Thymus (tissue), 11 donors: ENCODE data around the gene LARP1B. TPM values are rescaled to one million over a fixed set of nuclear protein-coding genes. Genes with fewer than 3 reads are reported as not detected.

ENCODE experiments used
- DNase-seq, 9 donors: peaks; one replicate each; pipeline ENCODE4 v3.0.0-alpha.2; 2013; ENCODE audit warnings: low spot score in 9 of 9, low read depth in 6 of 9, missing footprints in 1 of 9
- H3K27ac ChIP-seq, 2 donors: one replicate each; pipeline ENCODE4 v1.5.1; 2013; ENCODE audit warnings: control low read depth in 1 of 2, low read depth in 1 of 2, low read length in 1 of 2, mild to moderate bottlenecking in 1 of 2, moderate library complexity in 1 of 2
- H3K27me3 ChIP-seq, 2 donors: one replicate each; pipeline ENCODE4 v1.5.1; 2013; ENCODE audit warnings: low read length in 1 of 2; ENCODE audit not compliant: control insufficient read depth in 2 of 2, insufficient read depth in 1 of 2
- H3K36me3 ChIP-seq, 2 donors: one replicate each; pipeline ENCODE4 v1.5.1; 2013; ENCODE audit warnings: low read length in 1 of 2, mild to moderate bottlenecking in 1 of 2, moderate library complexity in 1 of 2; ENCODE audit not compliant: control insufficient read depth in 2 of 2, insufficient read depth in 2 of 2
- H3K4me1 ChIP-seq, 2 donors: one replicate each; pipeline ENCODE4 v1.5.1; 2013; ENCODE audit warnings: low read length in 2 of 2; ENCODE audit not compliant: control insufficient read depth in 2 of 2, insufficient read depth in 2 of 2
- H3K4me3 ChIP-seq, 2 donors: one replicate each; pipeline ENCODE4 v1.5.1; 2013; ENCODE audit warnings: low read length in 2 of 2, control low read depth in 1 of 2, mild to moderate bottlenecking in 1 of 2
- H3K9me3 ChIP-seq, 2 donors: one replicate each; pipeline ENCODE4 v1.5.1; 2013; ENCODE audit warnings: low read length in 1 of 2, mild to moderate bottlenecking in 1 of 2; ENCODE audit not compliant: control insufficient read depth in 2 of 2, insufficient read depth in 1 of 2
- WGBS: extraction: QIAGEN DNeasy Blood & Tissue Kit; methylation state at CpG from one replicate; pipeline ENCODE4 v1.1.7; 2013; 5-methylcytosine and 5-hydroxymethylcytosine counted together
- polyA plus RNA-seq: library from polyadenylated mRNA; stranded (reverse); fragments of 200-250 nt; gene quantifications from one replicate; pipeline ENCODE4 v1.2.3, GENCODE V29; 2013
- total RNA-seq: library from RNA; stranded (reverse); fragments of 120-200 nt; gene quantifications from one replicate; pipeline ENCODE4 v1.2.4, GENCODE V29; 2013
- donor health status: healthy.

LARP1B gene
- total and polyA plus RNA-seq, 2 donors, result 12.5 to 16.5 TPM

DNA sequence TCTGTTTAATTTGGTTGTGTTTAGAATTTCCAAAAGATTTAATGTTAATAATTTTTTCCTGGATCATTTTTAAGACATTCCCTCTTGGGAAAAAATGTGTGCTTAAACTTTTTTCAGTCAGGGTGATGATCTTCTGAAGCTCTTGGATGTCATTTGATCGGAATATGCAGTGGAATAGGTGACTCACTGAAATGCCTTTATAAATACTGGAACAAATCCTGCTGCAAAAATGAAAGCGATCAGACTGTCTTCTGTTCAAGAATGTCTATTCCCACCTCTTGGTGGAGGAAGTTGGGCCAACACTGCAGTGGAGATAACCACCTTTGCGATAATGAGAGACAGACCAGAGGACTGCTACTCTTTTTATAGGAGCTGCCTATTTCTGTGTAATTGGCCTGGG is 46.7 kb downstream of the LARP1B start:
- Histone ChIP-seq H3K36me3 (peaks cover 3 to 7% of the 10 kb centered on the region in 2 donors), H3K4me3 (no peak overlapping the region), H3K27ac (no peak overlapping the region), H3K4me1 (no peaks in the 10 kb centered on the region), H3K9me3 (no peaks in the 10 kb centered on the region), H3K27me3 (no peaks in the 10 kb centered on the region)
- DNase-seq, result no peak
- 99% methylated on average over 3 of the region's 3 CpGs for WGBS

- Histone ChIP-seq H3K9me3 (no peaks in the 10 kb centered on the region), H3K27ac (no peak overlapping the region), H3K27me3 (no peaks in the 10 kb centered on the region), H3K4me1 (no peaks in the 10 kb centered on the region), H3K36me3 (peaks cover 0 to 6% of the 10 kb centered on the region in 2 donors), H3K4me3 (no peak overlapping the region)
- 81% methylated on average over 3 of the region's 3 CpGs for WGBS
- DNase-seq, result no peak
These were observed 61.9 kb downstream of the LARP1B start for GRCh38 chr4:128123036-128123435.

DNA sequence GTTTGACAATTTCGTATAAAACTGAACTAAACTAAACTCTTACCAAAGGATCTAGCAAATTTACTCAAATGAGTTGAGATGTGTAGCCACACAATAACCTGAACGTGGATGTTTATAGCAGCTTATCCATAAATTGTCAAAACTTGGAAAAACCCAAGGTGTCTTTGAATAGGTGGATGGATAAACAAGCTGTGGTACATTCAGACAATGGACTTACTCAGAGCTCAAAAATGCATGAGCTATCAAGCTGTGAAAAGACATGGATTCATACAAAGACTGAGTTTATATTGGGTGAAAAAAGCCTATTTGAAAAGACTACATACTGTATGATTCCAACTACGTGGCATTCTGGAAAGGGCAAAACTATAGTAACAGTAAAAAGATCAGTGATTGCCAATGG is 69.5 kb downstream of the LARP1B start:
- no peak for DNase-seq
- no peaks in the 10 kb centered on the region for H3K27me3 ChIP-seq
- 97% methylated on average over 3 of the region's 3 CpGs for WGBS
- no peaks in the 10 kb centered on the region for H3K4me1 ChIP-seq
- no peaks in the 10 kb centered on the region for H3K9me3 ChIP-seq
- no peak overlapping the region for H3K27ac ChIP-seq
- H3K36me3 ChIP-seq, result no peaks in the 10 kb centered on the region
- no peak overlapping the region for H3K4me3 ChIP-seq

DNA sequence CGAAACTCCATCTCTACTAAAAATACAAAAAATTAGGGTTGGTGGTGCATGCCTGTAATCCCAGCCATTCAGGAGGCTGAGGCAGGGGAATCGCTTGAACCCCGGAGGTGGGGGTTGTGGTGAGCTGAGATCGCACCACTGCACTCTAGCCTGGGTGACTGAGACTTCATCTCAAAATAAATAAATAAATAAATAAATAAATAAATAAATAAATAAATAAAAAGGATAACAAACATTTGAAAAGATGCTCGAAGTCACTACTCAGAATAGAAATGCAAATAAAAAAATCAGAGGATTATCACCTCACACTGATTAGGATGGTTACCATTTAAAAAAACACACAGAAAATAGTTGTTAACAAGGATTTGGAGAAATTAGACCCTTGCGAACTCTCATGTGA is 73.8 kb downstream of the LARP1B start:
- DNase-seq, result no peak
- WGBS, result 98% methylated on average over 6 of the region's 6 CpGs

GRCh38 chr4:128135391-128135790 is 74.3 kb downstream of the LARP1B start:
- H3K4me1 ChIP-seq, result no peaks in the 10 kb centered on the region
- no peaks in the 10 kb centered on the region for H3K36me3 ChIP-seq
- WGBS, result 95% methylated on average over 3 of the region's 3 CpGs
- DNase-seq, result no peak
- H3K27ac ChIP-seq, result no peak overlapping the region
- no peak overlapping the region for H3K4me3 ChIP-seq
- no peaks in the 10 kb centered on the region for H3K27me3 ChIP-seq
- no peaks in the 10 kb centered on the region for H3K9me3 ChIP-seq

More for the DNA sequence above, 73.8 kb downstream of the LARP1B start:
- Histone ChIP-seq H3K4me3 (no peak overlapping the region), H3K4me1 (no peaks in the 10 kb centered on the region), H3K27me3 (no peaks in the 10 kb centered on the region), H3K27ac (no peak overlapping the region), H3K36me3 (no peaks in the 10 kb centered on the region), H3K9me3 (no peaks in the 10 kb centered on the region)

GRCh38 chr4:128141866-128142265 is 80.8 kb downstream of the LARP1B start:
- Histone ChIP-seq H3K4me3 (no peak overlapping the region), H3K36me3 (peaks cover 0 to 3% of the 10 kb centered on the region in 2 donors), H3K4me1 (no peaks in the 10 kb centered on the region), H3K9me3 (peaks cover 0 to 5% of the 10 kb centered on the region in 2 donors), H3K27me3 (no peaks in the 10 kb centered on the region), H3K27ac (no peak overlapping the region)
- no peak for DNase-seq

DNA sequence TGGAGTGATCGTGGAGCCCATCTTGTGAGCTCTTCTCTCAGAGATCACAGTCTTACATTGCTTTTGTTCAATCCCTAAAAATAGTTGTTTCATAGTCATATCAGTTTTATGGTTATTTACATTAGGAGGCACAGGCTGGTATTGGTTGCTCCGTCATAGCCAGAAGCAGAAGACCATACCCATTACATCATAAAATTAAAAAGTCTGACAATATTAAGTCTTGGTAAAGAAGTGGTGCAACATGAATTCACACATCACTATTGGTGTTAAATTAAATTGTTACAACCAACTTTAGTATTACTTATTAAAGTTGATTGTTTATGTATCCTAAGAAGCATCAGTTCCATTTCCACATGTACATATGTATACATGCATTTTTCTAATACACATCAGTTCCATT is 84.6 kb downstream of the LARP1B start:
- Histone ChIP-seq H3K9me3 (peaks cover 0 to 5% of the 10 kb centered on the region in 2 donors), H3K4me3 (no peak overlapping the region), H3K4me1 (no peaks in the 10 kb centered on the region), H3K27ac (no peak overlapping the region), H3K36me3 (peaks cover 0 to 3% of the 10 kb centered on the region in 2 donors), H3K27me3 (no peaks in the 10 kb centered on the region)
- WGBS, result 98% methylated on average over 2 of the region's 2 CpGs
- no peak for DNase-seq

- peaks cover 0 to 3% of the 10 kb centered on the region in 2 donors for H3K36me3 ChIP-seq
- H3K4me3 ChIP-seq, result no peak overlapping the region
- no peak for DNase-seq
- WGBS, result 98% methylated on average over 2 of the region's 2 CpGs
- H3K27ac ChIP-seq, result no peak overlapping the region
- no peaks in the 10 kb centered on the region for H3K4me1 ChIP-seq
- H3K9me3 ChIP-seq, result peaks cover 1 to 18% of the 10 kb centered on the region in 2 donors
- H3K27me3 ChIP-seq, result no peaks in the 10 kb centered on the region
These were observed 92.7 kb downstream of the LARP1B start for GRCh38 chr4:128153800-128154199.

DNA sequence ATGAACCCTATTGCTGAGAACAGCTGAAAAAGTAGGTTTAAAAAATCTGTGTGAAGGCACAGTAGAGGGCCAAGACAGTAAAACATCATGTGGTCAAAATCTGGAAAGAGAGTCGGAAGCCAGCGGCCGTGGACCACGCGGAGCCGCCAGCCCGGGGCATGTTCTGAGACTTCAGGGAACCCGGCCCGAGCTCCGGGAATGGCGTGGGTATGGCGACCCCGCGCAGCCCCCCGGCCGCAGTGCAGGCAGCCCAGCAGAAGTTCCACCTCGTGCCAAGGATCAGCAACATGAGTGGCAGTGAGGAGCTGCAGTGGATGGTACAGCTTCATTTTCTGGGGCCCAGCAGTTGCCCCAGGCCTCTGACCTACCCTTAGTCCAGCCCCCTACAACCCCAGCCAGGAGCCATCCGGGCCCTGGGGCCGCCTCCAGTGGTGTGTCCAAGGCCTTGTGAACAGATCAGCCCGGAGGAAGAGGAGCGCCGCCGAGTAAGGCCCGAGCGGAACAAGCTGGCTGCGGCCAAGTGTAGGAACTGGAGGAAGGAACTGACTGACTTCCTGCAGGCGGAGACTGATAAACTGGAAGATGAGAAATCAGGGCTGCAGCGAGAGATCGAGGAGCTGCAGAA is 94.2 kb downstream of the LARP1B start:
- H3K4me3 ChIP-seq, result no peak overlapping the region
- DNase-seq, result no peak
- 97% methylated on average over 29 of the region's 29 CpGs for WGBS
- peaks cover 1 to 18% of the 10 kb centered on the region in 2 donors for H3K9me3 ChIP-seq
- peaks cover 0 to 3% of the 10 kb centered on the region in 2 donors for H3K36me3 ChIP-seq
- no peak overlapping the region for H3K27ac ChIP-seq
- H3K27me3 ChIP-seq, result no peaks in the 10 kb centered on the region
- H3K4me1 ChIP-seq, result no peaks in the 10 kb centered on the region
